DMS 273 treated with DMSO at 0.1 percent for 48 hours (cell line): ENCODE data around the gene ZNF746.
"Not testable (repeated sequence)": the region's sequence is repeated elsewhere in the genome, so short reads cannot be mapped to it uniquely, and the experiment has no call there.

Experiments
- DNase-seq: peaks from one replicate; lab custom pipeline; 2025; lab: John Stamatoyannopoulos, UW

The ZNF746 gene

DNA sequence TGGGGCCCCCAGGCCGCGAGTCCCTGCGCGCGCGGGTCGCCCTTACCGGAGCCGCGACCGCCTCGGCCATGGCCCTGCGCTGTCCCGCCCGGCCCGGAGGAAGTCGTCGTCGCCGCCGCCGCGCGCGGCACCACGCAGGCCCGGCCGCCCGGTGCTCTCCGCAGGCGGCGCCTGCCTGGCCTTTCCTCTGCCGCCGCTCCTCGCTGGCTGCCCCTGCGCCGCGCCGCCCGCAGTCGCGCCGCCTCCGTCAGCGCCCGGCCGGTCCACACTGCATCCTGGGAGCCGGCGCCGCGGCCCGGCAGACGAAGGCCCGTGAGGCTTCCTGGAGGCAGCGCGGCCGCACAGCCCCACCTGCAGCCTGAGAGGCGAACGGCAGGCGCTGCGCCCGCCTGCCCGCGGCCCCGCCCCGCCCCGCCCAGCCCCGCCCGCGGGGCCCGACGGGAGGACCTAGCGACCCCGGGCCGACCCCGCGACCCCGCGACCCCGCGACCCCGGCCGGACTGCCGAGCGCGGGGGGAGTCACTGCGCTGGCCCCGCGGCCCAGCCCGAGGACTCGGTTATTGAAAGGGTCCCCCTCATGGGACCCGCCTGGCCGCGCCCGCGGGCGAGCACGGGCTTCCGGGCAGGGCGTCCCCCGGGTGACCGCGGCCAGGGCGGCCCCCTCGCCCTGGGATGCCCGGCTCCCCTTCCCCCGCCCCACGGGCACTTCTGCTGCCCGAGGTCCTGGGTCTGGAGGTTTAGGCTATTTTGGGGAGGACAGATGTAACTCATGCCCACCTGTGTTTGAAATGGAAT is at the start of gene ZNF746:
Gene ZNF746, minus strand, starts transcription at position 343 of the 795 bp plus-strand sequence. Its CDS starts 273 bp downstream, at position 70.
- peak; percentile 88 for DNase-seq

DNA sequence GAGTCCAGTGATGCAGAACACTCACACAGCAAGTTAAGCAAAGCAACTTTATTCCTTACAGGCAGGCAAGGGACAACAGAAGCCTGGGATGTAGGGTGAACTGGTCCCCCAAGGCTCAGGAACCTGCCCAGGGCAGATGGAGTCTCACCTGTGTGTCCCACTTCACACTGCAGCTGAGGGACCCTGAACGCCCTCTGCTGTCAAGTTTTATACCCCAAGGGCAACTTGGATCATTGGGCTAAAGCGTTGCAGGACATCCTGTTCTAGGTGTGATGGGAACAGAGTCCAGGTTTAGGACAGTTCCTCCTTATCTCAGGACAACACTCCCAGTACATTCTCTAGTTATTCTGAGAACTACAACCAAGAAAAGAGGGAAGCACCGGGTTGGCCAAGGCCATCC is 49.5 kb upstream of the ZNF746 start:
- DNase-seq, result no peak

DNA sequence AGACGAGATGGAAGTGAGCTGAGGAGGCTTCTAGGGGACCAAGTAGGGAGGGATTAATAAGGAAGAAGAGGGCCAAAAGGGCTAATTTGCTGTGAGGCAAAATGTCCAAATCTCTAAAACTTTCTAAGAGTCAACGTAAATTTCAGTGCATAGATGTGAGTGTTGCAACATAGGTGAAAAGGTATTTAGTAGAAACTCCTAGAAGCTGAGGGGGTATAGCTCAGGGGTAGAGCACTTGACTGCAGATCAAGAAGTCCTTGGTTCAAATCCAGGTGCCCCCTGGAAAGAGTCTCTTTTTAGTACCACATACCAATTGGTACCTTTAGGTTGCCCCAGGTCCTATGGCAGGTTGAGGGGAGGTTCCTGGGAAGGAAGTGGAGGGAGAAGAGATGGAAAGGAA is 48.7 kb upstream of the ZNF746 start:
- DNase-seq, result no peak

DNA sequence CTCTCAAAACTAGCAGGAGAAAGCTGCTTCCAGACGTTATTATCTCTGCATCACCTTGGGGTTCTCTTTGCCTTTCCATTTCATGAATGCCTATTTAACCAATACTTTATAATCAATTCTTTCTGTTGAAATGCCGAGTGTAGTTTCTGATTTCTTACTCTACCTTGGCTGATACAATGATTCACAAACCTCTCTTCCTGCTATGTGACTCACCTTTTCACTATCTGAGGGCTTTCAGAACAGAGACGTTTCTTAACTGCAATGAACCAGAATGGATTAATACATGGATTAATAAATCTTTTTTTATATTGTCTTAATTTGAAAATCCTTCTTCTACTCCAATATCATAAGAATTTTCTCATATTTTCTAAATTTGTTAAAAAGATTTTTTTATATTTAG is 46.4 kb upstream of the ZNF746 start:
- no peak for DNase-seq

DNA sequence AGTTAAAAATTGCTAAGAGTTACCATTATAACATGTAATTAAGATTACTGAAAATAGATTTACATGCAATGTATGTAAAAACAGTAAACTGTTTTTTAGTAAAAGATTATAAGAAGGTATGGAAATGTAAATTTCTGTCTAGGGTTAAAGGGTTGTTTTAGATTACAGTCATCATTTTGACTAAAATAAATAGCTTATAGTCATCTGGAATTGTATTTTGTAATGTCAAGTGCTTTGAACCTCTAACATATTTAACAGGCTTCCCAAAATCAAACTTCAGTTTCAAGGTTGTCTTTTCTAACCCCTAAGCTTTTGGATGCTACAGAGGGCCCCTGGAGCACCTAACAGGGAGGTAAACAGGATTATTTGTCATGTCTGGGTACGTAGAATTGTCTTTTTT is 35.0 kb upstream of the ZNF746 start:
- no peak for DNase-seq

DNA sequence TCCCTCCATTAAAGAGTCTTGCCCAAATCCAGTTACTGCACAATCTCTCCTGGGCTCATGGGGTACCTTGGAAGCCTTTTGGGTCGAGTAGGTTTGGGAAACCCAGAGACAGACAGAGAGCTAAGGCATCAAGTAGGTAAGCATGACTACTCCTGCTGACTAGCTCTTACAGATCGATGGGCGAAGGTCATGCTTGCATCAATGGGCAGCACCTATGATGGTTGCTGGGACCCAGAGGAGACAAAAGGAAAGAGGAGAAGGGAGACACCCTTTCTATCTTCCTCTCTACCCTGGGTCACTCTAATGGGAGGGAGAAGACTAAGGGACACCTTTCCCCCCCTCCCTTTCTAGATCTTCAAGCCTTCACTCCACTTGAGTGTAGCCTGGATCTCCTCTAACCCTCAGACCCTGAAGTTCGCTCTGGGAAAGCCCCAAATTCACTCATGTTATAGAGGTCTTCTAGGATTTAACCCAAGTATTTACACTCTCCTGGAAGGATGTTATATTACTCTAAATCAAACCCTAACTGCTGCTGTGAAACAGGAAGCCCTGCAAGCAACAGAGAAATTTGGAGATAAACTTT is 31.6 kb upstream of the ZNF746 start:
- DNase-seq, result no peak

DNA sequence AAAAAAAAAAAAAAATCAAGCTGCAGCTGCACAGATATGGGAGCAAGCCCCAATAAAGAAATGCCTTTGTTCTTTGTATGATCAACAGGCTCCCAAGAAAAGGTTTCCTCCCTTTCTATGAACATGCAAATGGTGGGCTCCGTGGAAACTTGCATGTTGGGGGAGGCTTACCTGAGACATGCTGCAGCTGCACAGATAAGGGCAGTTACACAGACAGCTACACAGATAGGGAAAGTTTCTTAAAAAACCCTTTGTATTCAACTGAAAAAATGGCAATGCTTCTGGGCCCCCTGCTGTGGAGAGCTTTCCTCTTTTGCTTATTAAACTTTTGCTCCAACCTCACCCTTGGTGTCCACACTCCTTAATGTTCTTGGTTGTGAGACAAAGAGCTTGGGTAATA is 29.8 kb upstream of the ZNF746 start:
- no peak for DNase-seq

DNA sequence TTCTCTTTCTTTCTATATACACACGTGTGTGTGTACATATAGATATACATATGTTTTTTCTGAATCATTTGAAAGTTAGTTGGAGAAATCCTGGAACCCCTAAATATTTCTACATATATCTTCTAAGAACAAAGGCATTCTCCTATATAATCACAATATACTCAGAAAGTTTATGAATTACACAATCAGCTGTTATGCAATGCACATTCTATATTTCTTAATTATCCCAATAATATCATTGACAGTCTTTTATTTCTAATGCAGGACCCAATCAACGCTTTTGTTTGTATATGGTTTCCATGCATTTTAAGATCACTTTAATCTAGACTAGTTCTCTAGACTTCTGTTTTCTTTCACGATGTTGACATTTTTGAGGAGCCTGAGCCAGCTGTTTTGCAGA is 27.7 kb upstream of the ZNF746 start:
- DNase-seq, result no peak

DNA sequence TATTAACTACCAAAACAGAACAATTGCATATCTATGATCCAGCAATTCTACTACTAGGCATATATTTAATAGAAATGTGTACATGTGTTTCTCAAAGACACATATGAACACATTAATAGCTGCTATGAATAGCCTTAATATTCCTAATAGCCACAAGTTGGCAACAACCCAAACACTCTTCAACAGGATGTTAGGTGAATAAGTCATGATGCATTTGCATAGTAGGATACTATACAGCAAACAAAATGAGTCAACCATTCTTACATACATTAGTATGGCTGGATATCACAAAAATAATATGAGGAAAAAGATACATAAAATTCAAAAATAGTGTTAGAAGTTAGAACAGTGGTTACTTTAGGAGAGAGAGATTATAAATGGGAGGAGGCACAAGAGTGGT is 26.8 kb upstream of the ZNF746 start:
- no peak for DNase-seq

DNA sequence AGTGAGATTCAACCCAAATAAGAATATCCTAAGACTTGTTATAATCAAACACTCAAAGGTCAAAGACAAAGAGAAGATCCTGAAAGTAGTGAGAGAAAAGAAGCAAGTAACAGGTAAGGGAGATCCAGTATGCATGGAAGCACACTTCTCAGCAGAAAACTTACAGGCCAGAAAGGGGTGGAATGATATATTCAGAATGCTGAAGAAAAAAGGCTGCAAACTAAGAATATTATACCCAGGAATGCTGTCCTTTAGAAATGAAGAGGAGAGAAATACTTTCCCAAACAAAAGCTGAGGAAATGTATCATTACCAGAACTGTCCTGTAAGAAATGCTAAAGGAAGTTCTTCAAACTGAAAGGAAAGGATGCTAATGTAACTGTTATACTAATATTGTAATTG is 12.6 kb upstream of the ZNF746 start:
- DNase-seq, result no peak

DNA sequence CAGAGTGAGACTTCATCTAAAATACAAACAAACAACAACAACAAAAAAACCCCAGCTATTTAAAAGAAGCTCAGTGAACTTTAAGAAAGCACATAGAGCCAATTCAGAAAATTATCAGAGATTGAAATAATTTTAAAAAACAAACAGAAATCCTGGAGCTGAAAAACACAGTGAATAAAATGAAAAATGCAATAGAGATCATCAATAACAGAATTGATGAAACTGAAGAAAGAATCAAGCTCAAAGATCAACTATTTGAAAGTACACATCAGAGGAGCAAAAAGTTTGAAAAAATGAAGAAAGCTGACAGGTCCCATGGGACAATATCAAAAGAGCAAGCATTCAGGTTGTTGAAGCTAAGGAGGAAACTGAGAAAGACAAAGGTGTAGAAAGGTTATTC is 12.2 kb upstream of the ZNF746 start:
- DNase-seq, result no peak

DNA sequence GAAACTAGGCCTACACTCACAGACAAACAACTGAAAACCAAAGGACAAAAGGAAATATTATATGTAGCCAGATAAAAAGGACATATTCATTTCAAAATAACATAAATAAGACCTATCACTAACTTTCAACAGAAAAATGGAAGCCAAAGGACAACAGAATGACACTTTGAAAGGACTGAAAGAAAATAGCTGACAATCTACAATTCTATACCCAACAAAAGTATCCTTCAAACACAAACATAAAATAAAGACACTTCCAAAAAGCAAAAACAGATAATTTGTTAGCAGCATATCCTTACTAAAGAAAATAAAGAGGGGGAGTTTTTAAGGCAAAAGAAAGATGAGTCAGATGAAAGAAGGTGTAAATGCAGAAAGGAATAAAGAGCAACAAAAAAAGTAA is 7.9 kb upstream of the ZNF746 start:
- no peak for DNase-seq

DNA sequence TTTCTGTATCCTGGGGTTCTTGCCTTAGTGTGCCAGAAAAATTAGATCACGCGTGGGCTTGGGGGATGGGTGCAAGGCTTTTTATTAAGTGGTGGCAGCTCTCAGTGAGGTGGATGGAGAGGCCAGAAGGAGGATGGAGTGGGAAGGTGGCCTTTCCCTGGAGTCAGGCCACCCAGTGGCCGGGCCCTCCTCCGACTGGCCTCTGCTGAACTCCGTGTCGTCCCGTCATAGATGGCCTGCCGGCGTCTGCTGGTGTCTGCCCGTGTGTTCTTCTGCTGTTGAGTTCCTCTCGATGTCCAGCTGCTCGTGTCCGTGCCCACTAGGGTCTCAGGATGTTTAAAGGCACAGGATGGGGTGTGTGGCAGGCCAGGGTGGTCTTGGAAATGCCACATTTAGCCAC is 4.0 kb upstream of the ZNF746 start:
- no peak for DNase-seq

DNA sequence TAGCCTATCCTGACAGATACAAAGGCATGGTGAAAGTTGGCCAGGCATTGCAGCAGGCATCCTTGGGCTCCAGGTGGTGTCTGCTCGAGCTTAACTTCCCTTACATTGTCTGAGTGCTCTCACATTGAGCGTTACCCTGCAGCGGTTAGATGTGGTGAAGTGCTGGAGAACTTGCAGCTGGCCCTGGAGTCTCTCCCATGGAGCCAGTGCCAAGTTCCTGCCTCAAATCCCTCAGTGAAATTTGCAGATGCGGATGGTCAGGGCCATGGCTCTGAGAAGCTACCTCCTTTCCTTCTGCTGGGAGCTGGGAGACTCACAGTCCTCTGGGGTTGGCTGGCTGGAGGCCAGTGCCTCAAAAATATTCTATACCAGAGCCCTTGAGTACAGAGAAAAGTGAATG is 3.3 kb upstream of the ZNF746 start:
- DNase-seq, result no peak

DNA sequence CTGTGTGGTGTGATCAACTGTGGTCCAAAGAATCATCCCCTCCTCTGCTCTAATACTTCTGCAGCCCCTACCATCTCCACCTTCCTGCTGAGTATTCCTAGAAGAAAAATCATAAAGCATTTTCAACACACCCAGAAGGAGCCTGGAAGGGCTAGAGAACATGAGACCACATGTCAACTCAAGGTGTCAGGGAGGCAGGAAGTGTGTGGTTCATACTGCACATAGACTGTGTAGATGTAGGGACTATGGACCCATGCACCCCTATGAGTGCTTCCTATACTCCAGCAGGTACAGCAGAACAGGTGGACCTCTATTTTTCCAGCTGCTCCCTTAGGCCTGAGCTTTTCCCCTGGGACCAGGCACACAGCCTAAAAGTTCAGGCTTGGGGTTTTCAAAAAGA is 2.6 kb upstream of the ZNF746 start:
- DNase-seq, result no peak

DNA sequence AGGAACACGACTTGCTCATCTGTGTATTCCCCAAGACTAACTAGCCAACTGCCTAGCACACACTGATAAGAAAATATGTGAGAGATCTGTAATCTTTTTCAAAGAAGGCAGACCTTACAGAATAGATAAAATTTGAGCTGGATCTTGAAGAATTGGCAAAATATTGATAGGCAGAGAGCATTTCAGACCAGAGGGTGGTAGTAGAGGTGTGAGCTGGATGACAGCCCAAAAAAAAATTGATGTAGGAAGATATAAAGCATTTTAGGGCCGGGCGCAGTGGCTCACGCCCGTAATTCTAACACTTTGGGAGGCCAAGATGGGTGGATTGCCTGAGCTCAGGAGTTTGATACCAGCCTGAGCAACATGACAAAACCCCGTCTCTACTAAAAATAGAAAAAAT is 1.2 kb upstream of the ZNF746 start:
- no peak for DNase-seq

DNA sequence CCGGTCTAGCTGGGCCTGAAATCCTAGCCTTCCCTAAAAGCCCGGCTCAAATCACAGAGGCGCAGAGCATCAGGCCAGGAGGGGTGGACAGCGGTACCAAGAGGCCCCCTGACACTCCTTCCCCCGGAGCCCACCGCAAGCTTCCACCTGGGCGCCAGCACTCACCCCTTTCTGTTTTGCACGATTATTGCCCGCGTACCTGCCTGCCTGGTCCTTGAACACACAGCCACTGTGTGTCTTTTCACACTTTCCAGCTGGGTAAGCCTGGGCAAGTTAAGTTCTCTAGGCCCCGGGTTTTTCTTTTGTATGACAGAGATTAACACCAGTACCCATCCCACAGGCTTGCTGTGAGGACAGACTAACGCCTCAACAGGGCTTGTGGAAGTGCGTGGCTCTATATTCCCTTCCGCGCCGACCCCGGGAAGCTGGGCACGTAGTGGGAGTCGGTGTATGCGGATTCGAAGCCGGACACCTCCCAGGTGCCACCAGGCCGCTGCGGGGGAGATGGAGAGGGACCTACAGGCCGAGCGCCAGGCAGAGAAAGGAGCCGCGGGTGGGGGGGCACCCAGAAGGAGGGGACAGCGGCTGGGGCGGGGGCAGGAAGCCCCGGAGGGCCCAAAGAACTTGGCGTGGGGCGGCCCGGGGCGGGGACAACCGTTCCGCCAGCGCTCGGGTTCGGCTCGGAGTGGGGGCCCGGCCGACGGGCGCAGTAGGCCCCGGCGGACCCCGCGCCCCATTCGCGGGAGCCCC is 792 bp downstream of the ZNF746 start:
- DNase-seq, result peak; percentile 48

DNA sequence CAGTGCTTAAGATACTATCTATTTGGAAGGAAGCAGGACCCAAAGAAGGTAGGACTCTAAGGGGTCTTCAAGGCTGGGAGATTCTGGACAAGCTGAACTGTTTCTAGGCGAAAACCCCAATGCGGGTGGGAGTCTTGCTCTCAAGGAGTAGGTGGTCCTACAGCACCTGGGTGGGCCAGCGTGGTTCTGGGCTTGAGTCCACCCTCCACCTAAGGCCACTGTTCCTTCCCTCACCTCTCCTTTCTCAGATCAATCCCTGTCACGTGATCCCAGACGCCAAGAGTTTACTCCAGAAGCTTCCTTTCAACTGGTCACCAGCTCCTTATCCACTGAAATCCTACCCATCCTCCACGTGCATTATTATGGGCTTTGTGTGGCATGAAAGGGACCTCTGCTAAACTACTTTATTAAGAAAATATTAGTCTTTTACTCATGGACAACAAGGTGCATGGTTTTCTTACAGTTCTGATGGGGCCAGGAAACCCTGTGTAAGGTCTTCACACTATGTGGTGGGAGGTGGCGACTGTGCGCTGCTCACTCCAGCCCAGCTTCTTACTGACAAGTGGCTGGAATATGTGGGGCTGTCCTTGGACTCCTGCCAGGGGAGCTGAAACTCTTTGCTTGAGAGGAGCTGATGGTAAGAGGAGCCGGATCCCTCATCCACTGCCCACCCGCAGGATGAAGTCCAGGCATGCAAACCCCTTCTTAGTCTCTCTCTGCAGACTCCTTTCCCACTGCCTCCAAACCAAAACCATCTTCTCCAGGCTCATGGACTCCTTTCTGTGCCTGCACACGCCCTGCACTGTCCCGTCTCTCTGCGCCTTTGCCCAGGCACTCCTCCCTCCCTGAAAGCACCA is 1.6 kb downstream of the ZNF746 start:
- DNase-seq, result peak; percentile 36

DNA sequence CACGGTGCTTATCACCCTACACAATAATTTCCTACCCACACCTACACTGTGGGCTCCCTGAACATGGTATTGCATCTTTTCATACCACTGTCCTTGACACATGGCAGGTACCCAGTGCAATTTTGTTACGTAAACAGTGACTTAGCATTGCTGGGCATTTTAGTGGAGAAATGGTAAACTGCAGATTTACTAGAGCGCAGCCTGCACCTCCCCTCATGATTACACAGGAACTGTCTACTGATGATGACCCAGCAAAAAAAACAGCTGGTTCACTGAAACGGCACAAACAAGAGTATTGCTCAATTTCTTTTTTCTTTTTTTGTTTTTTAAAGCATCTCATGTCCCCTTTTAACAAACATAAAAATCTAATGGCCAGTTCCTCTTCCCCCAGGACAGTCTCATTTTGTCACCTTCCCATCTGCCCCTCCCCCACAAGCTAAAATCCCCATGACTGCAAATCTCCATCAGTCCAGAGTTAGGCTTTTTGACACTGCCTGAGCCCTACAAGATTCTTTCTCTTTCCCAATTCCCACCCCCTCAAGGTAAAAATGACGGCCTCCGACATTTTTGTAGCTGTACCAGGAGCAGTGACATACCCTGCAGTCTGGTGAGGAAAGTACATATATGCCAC is 2.8 kb downstream of the ZNF746 start:
- DNase-seq, result no peak

DNA sequence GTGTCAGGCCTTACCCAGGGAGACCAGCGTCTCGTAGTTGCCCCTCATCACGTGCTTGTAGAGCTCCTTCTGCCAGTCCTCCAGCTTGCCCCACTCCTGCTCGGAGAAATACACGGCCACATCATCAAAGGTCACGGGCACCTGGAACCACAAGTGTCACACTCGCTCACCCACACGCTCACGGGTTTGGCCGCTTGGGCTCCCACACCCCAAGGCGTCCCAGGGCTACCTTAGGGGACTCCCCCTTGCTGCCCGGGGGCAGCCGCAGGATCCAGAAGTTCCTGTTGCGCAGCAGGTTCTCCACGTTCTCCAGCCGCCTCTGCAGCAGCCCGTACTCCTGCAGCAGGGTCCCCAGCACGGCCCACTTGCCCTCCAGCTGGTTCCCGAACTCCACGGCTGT is 3.6 kb downstream of the ZNF746 start:
- DNase-seq, result not testable (repeated sequence)

DNA sequence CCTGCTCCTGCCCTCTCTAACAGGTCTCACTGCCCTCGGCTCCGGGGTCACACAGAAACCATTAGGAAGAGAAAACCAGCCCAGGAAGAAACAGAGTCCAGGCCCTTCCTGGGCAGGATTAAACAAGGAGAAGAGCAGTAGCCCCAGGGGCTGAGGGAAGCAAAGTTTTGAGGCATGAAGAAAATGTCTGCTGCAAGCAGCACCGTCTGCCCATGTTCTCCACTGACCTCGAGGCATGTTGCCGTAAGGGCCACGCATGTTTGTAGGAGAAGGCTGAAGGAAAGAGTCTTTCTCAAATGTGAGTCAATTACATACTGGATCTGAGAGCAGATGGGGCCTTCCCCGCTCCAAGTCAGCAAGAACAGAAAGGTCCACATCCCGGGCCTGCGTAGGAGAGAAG is 4.2 kb downstream of the ZNF746 start:
- no peak for DNase-seq
